ENCODE measurements around the gene VAV2. TPM values are rescaled to one million over a fixed set of nuclear protein-coding genes. Genes with fewer than 3 reads are reported as not detected.

The VAV2 gene
- total RNA-seq, 1 donor from 2014 or later: 8.6 TPM

GRCh38 chr9:134032456-134033222, 40.5 kb upstream of the VAV2 start:
- Mint-ChIP-seq H3K36me3 (ENCODE audit: low read depth) (peaks cover 38% of the 10 kb centered on the region), H3K27me3 (ENCODE audit: low read depth) (no peaks in the 10 kb centered on the region), H3K27ac (no peak overlapping the region), H3K4me1 (ENCODE audit: low read depth) (no peaks in the 10 kb centered on the region), H3K9me3 (no peaks in the 10 kb centered on the region), H3K4me3 (ENCODE audit: low read depth) (no peak overlapping the region)
- no peak for DNase-seq (ENCODE audit: low spot score)
- intact Hi-C loops (cut with micrococcal nuclease): no loop called here

- intact Hi-C loops (cut with micrococcal nuclease): no loop called here
- H3K9me3 Mint-ChIP-seq: no peaks in the 10 kb centered on the region
- DNase-seq (ENCODE audit: low spot score): no peak
- no peak overlapping the region for H3K27ac Mint-ChIP-seq
- H3K27me3 Mint-ChIP-seq (ENCODE audit: low read depth): no peaks in the 10 kb centered on the region
- H3K36me3 Mint-ChIP-seq (ENCODE audit: low read depth): peaks cover 36% of the 10 kb centered on the region
- no peaks in the 10 kb centered on the region for H3K4me1 Mint-ChIP-seq (ENCODE audit: low read depth)
- no peak overlapping the region for H3K4me3 Mint-ChIP-seq (ENCODE audit: low read depth)
Measured at GRCh38 chr9:134031783-134032182, 39.7 kb upstream of the VAV2 start.

- H3K36me3 Mint-ChIP-seq (ENCODE audit: low read depth): peaks cover 29% of the 10 kb centered on the region
- no peak overlapping the region for H3K4me3 Mint-ChIP-seq (ENCODE audit: low read depth)
- H3K27me3 Mint-ChIP-seq (ENCODE audit: low read depth): no peaks in the 10 kb centered on the region
- DNase-seq (ENCODE audit: low spot score): no peak
- H3K4me1 Mint-ChIP-seq (ENCODE audit: low read depth): no peaks in the 10 kb centered on the region
- intact Hi-C loops (cut with micrococcal nuclease): no loop called here
- no peaks in the 10 kb centered on the region for H3K9me3 Mint-ChIP-seq
- no peak overlapping the region for H3K27ac Mint-ChIP-seq
Measured at GRCh38 chr9:134030821-134031470, 38.8 kb upstream of the VAV2 start.

- Mint-ChIP-seq H3K9me3 (no peaks in the 10 kb centered on the region), H3K27ac (no peak overlapping the region), H3K36me3 (ENCODE audit: low read depth) (peaks cover 18% of the 10 kb centered on the region), H3K4me3 (ENCODE audit: low read depth) (no peak overlapping the region), H3K4me1 (ENCODE audit: low read depth) (no peaks in the 10 kb centered on the region), H3K27me3 (ENCODE audit: low read depth) (no peaks in the 10 kb centered on the region)
- intact Hi-C loops (cut with micrococcal nuclease): loop anchor here (10.0 kb wide), 1 partner anchor 65 kb away; no protein-coding TSS in a partner anchor
- no peak for DNase-seq (ENCODE audit: low spot score)
Measured at GRCh38 chr9:134029248-134030226, 37.4 kb upstream of the VAV2 start.

GRCh38 chr9:134028575-134029247, 36.6 kb upstream of the VAV2 start:
- no peak overlapping the region for H3K4me3 Mint-ChIP-seq (ENCODE audit: low read depth)

GRCh38 chr9:134028076-134028475, 36.0 kb upstream of the VAV2 start:
- DNase-seq (ENCODE audit: low spot score): no peak
- Mint-ChIP-seq H3K36me3 (ENCODE audit: low read depth) (peaks cover 7% of the 10 kb centered on the region), H3K9me3 (no peaks in the 10 kb centered on the region), H3K27ac (no peak overlapping the region), H3K27me3 (ENCODE audit: low read depth) (no peaks in the 10 kb centered on the region), H3K4me1 (ENCODE audit: low read depth) (peaks cover 4% of the 10 kb centered on the region), H3K4me3 (ENCODE audit: low read depth) (no peak overlapping the region)
- intact Hi-C loops (cut with micrococcal nuclease): loop anchor here (10.0 kb wide), 1 partner anchor 67 kb away; no protein-coding TSS in a partner anchor

More at GRCh38 chr9:134028575-134029247, 36.6 kb upstream of the VAV2 start:
- no peaks in the 10 kb centered on the region for H3K27me3 Mint-ChIP-seq (ENCODE audit: low read depth)
- peaks cover 14% of the 10 kb centered on the region for H3K36me3 Mint-ChIP-seq (ENCODE audit: low read depth)
- H3K4me1 Mint-ChIP-seq (ENCODE audit: low read depth): peaks cover 4% of the 10 kb centered on the region
- no peak overlapping the region for H3K27ac Mint-ChIP-seq
- H3K9me3 Mint-ChIP-seq: no peaks in the 10 kb centered on the region
- intact Hi-C loops (cut with micrococcal nuclease): loop anchor here (10.0 kb wide), 1 partner anchor 66 kb away; no protein-coding TSS in a partner anchor
- no peak for DNase-seq (ENCODE audit: low spot score)

- intact Hi-C loops (cut with micrococcal nuclease): loop anchor here (10.0 kb wide), 1 partner anchor 67 kb away; no protein-coding TSS in a partner anchor
- Mint-ChIP-seq H3K27ac (no peak overlapping the region), H3K36me3 (ENCODE audit: low read depth) (peaks cover 3% of the 10 kb centered on the region), H3K9me3 (no peaks in the 10 kb centered on the region), H3K4me3 (ENCODE audit: low read depth) (peak overlapping the region; percentile 52), H3K4me1 (ENCODE audit: low read depth) (peaks cover 4% of the 10 kb centered on the region), H3K27me3 (ENCODE audit: low read depth) (no peaks in the 10 kb centered on the region)
- DNase-seq (ENCODE audit: low spot score): no peak
Measured at GRCh38 chr9:134027561-134027960, 35.4 kb upstream of the VAV2 start.

- H3K27me3 Mint-ChIP-seq (ENCODE audit: low read depth): peaks cover 2% of the 10 kb centered on the region
- peaks cover 4% of the 10 kb centered on the region for H3K4me1 Mint-ChIP-seq (ENCODE audit: low read depth)
- peak overlapping the region; percentile 52 for H3K4me3 Mint-ChIP-seq (ENCODE audit: low read depth)
- H3K9me3 Mint-ChIP-seq: no peaks in the 10 kb centered on the region
- no peak for DNase-seq (ENCODE audit: low spot score)
- intact Hi-C loops (cut with micrococcal nuclease): loop anchor here (10.0 kb wide), 1 partner anchor 68 kb away; no protein-coding TSS in a partner anchor
- no peak overlapping the region for H3K27ac Mint-ChIP-seq
- peaks cover 3% of the 10 kb centered on the region for H3K36me3 Mint-ChIP-seq (ENCODE audit: low read depth)
Measured at GRCh38 chr9:134026981-134027380, 34.9 kb upstream of the VAV2 start.

GRCh38 chr9:134026581-134026980, 34.5 kb upstream of the VAV2 start:
- intact Hi-C loops (cut with micrococcal nuclease): loop anchor here (10.0 kb wide), 1 partner anchor 68 kb away; no protein-coding TSS in a partner anchor
- Mint-ChIP-seq H3K9me3 (no peaks in the 10 kb centered on the region), H3K27me3 (ENCODE audit: low read depth) (peaks cover 3% of the 10 kb centered on the region), H3K4me3 (ENCODE audit: low read depth) (peak overlapping the region; percentile 72), H3K36me3 (ENCODE audit: low read depth) (peaks cover 3% of the 10 kb centered on the region), H3K27ac (no peak overlapping the region), H3K4me1 (ENCODE audit: low read depth) (peaks cover 4% of the 10 kb centered on the region)
- DNase-seq (ENCODE audit: low spot score): no peak

- peak overlapping the region; percentile 72 for H3K4me3 Mint-ChIP-seq (ENCODE audit: low read depth)
- H3K27ac Mint-ChIP-seq: no peak overlapping the region
- peak; percentile 43 for DNase-seq (ENCODE audit: low spot score)
- H3K9me3 Mint-ChIP-seq: no peaks in the 10 kb centered on the region
- peaks cover 3% of the 10 kb centered on the region for H3K27me3 Mint-ChIP-seq (ENCODE audit: low read depth)
- peaks cover 3% of the 10 kb centered on the region for H3K36me3 Mint-ChIP-seq (ENCODE audit: low read depth)
- intact Hi-C loops (cut with micrococcal nuclease): loop anchor here (1.0 to 10.0 kb wide), 4 partner anchors 33 to 138 kb away; partner anchors contain the start of genes BRD3, RNU6ATAC and VAV2
- peaks cover 4% of the 10 kb centered on the region for H3K4me1 Mint-ChIP-seq (ENCODE audit: low read depth)
Measured at GRCh38 chr9:134025606-134026541, 33.8 kb upstream of the VAV2 start.
